ENCODE data around the gene NDUFS7. TPM values are rescaled to one million over a fixed set of nuclear protein-coding genes. Genes with fewer than 3 reads are reported as not detected.
A peak's percentile ranks its signal among the peaks of the same experiment; 100 is the strongest.
"Not testable (repeated sequence)": the region's sequence is repeated elsewhere in the genome, so short reads cannot be mapped to it uniquely, and the experiment has no call there.

Gene NDUFS7
- total and polyA plus RNA-seq, 2 donors from 2014 or later: 85.5 to 265 TPM

DNA sequence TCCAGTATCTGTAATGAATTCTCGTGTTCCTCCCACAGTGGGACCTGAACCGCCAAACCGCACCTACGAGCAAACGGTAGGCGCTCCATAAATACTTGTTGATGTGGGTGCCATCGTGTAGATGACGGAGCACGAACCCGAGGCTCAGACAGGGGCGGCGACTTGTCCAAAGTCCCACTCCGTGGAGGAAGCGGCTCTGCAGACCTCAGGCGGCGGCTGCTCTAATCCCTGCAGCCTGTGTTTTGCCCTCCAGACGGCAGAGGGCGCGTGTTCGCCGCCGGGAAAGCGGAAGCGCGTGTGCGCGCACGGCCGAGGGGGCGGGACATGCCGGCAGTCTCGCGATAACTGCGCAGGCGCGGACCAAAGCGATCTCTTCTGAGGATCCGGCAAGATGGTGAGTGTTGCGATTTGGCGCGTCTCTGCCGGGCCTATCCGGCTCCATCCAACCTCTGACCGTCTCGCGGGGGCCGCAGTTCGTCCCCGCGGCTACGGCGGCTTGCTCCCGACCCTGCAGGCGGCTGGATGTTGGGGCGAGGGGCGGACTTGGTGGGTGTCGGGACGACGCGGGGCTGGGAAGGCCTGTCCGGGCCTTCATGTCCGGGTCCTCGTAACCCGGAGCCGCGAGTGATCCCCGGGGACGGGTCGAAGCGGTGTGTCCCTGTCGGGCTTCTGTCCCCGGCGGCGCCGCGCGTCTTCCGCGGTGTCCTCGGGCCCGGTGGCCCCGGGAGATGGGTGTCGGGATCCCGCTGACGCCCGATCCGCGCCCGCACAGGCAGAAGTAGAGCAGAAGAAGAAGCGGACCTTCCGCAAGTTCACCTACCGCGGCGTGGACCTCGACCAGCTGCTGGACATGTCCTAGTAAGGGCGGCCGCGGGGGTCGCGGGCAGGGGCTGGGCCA lies 54.6 kb downstream of the NDUFS7 start, which contains the start of gene RPS15:
Gene RPS15 (plus strand): TSS at position 362 of the 898 bp plus-strand sequence. CDS start 30 bp downstream, at position 392.
- H3K27ac ChIP-seq (ENCODE audit: low read depth in 2 of 2, low read length in 2 of 2): peak within 1 kb of the TSS; percentile 80 to 91
- peak; percentile 98 for TF ChIP-seq CTCF (IDR thresholded peaks at IDR 0.05; ENCODE audit: borderline replicate concordance, extremely low read depth, insufficient read depth)
- H3K36me3 ChIP-seq (ENCODE audit: control insufficient read depth in 2 of 3, insufficient read depth in 3 of 3, low read length in 3 of 3): peaks cover 2 to 21% (median 14%) of the 10 kb centered on the region in 3 donors
- H3K4me1 ChIP-seq (ENCODE audit: control insufficient read depth in 2 of 3, insufficient read depth in 2 of 3, low read depth in 1 of 3, low read length in 3 of 3): peaks cover 0 to 12% (median 3%) of the 10 kb centered on the region in 3 donors
- peak within 1 kb of the TSS; percentile 43 to 89 (median 60) for H3K9ac ChIP-seq (ENCODE audit: low read length in 3 of 3)
- H3K4me3 ChIP-seq (ENCODE audit: low read length in 3 of 3): peak within 1 kb of the TSS; percentile 68 to 86 (median 82)
- no peaks in the 10 kb centered on the region for H3K27me3 ChIP-seq (ENCODE audit: control insufficient read depth, insufficient read depth, low read length)
- peak; percentile 96 to 98 (median 97) for DNase-seq
- no peak for FAIRE-seq
- intact Hi-C loops (cut with DNase I): no loop called here
- H3K9me3 ChIP-seq (ENCODE audit: control insufficient read depth in 2 of 3, insufficient read depth in 1 of 3, low read length in 3 of 3): no peaks in the 10 kb centered on the region

DNA sequence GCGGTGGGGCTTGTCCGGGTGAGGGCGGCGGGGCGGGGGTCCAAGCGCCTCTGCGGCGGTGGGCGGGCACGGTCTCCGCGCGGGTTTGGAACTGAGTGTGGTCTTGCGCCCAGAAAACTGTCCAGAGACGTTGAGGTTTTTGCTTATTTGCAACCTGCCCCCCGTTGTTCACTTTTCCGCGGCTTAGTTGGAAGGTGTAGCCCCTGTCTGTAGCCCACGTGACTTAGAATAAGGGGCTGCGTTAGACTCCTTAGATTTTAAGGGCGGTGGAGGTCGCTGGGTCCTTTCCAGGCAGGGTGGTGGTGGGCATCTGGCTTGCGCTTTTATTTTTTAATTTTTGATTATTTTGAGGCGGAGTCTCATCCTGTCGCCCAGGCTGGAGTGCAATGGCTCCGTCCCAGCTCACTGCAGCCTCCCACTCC lies 55.2 kb downstream of the NDUFS7 start:
- no peaks in the 10 kb centered on the region for H3K9me3 ChIP-seq (ENCODE audit: control insufficient read depth in 2 of 3, insufficient read depth in 1 of 3, low read length in 3 of 3)
- H3K4me1 ChIP-seq (ENCODE audit: control insufficient read depth in 2 of 3, insufficient read depth in 2 of 3, low read depth in 1 of 3, low read length in 3 of 3): peaks cover 0 to 12% (median 3%) of the 10 kb centered on the region in 3 donors
- H3K4me3 ChIP-seq (ENCODE audit: low read length in 3 of 3): peak overlapping the region; percentile 68 to 86 (median 82)
- H3K27me3 ChIP-seq (ENCODE audit: control insufficient read depth, insufficient read depth, low read length): no peaks in the 10 kb centered on the region
- H3K9ac ChIP-seq (ENCODE audit: low read length in 3 of 3): peak overlapping the region; percentile 43 to 89 (median 60)
- intact Hi-C loops (cut with DNase I): no loop called here
- peak in 1 of 5 donors; percentile 53 for DNase-seq
- H3K27ac ChIP-seq (ENCODE audit: low read depth in 2 of 2, low read length in 2 of 2): peak overlapping the region in 1 of 2 donors; percentile 91
- TF ChIP-seq CTCF (IDR thresholded peaks at IDR 0.05; ENCODE audit: borderline replicate concordance, extremely low read depth, insufficient read depth): no peak
- no peak for FAIRE-seq
- H3K36me3 ChIP-seq (ENCODE audit: control insufficient read depth in 2 of 3, insufficient read depth in 3 of 3, low read length in 3 of 3): peaks cover 2 to 21% (median 14%) of the 10 kb centered on the region in 3 donors

- H3K4me3 ChIP-seq (ENCODE audit: low read length in 3 of 3): peak overlapping the region in 2 of 3 donors; percentile 24 to 86
- H3K36me3 ChIP-seq (ENCODE audit: control insufficient read depth in 2 of 3, insufficient read depth in 3 of 3, low read length in 3 of 3): peaks cover 2 to 21% (median 14%) of the 10 kb centered on the region in 3 donors
- peaks cover 0 to 12% (median 3%) of the 10 kb centered on the region in 3 donors for H3K4me1 ChIP-seq (ENCODE audit: control insufficient read depth in 2 of 3, insufficient read depth in 2 of 3, low read depth in 1 of 3, low read length in 3 of 3)
- H3K27ac ChIP-seq (ENCODE audit: low read depth in 2 of 2, low read length in 2 of 2); H3K27me3 ChIP-seq (ENCODE audit: control insufficient read depth, insufficient read depth, low read length); FAIRE-seq; intact Hi-C loops (cut with DNase I); DNase-seq; H3K9me3 ChIP-seq (ENCODE audit: control insufficient read depth in 2 of 3, insufficient read depth in 1 of 3, low read length in 3 of 3): not testable (repeated sequence)
- peak overlapping the region in 2 of 3 donors; percentile 41 to 89 for H3K9ac ChIP-seq (ENCODE audit: low read length in 3 of 3)
These were observed 56.1 kb downstream of the NDUFS7 start for GRCh38 chr19:1439525-1440417.

Measured in kidney (tissue), 14 donors.